RWPE2 (cell line): ENCODE data around the gene GRSF1.

Source experiments
- ATAC-seq: fragments of 200-7000 bp; cut with Tn5 transposase; 3 replicates; pipeline ENCODE4 v1.9.1; 2021; ENCODE audit warnings: low read depth
- DNase-seq: peaks from one replicate; pipeline ENCODE4 v3.0.0-alpha.2; 2020; ENCODE audit warnings: low spot score
- H3K27ac ChIP-seq: fragments of 450-650 bp; 2 replicates; pipeline ENCODE4 v1.5.1; 2017; ENCODE audit warnings: mild to moderate bottlenecking; ENCODE audit not compliant: poor library complexity, severe bottlenecking
- H3K27me3 ChIP-seq: fragments of 250-450 bp; sonication (Bioruptor Pico); 2 replicates; pipeline ENCODE4 v1.5.1; 2021; ENCODE audit warnings: mild to moderate bottlenecking, moderate library complexity; ENCODE audit not compliant: insufficient read depth, poor library complexity, severe bottlenecking
- H3K36me3 ChIP-seq: fragments of 250-450 bp; sonication (Bioruptor Pico); 2 replicates; pipeline ENCODE4 v1.5.1; 2020; ENCODE audit warnings: low read depth, mild to moderate bottlenecking, moderate library complexity
- H3K4me1 ChIP-seq: fragments of 250-450 bp; sonication (Bioruptor Pico); 2 replicates; pipeline ENCODE4 v1.5.1; 2021; ENCODE audit warnings: mild to moderate bottlenecking, moderate library complexity; ENCODE audit not compliant: insufficient read depth, poor library complexity, severe bottlenecking
- H3K4me3 ChIP-seq: fragments of 250-450 bp; sonication (Bioruptor Pico); 2 replicates; pipeline ENCODE4 v1.5.1; 2021; ENCODE audit warnings: mild to moderate bottlenecking, moderate library complexity; ENCODE audit not compliant: severe bottlenecking
- H3K9me3 ChIP-seq: fragments of 250-450 bp; sonication (Bioruptor Pico); 2 replicates; pipeline ENCODE4 v1.5.1; 2021; ENCODE audit warnings: mild to moderate bottlenecking, moderate library complexity; ENCODE audit not compliant: severe bottlenecking
- TF ChIP-seq, protein P1 (sequence below): fragments of 450-650 bp; IDR thresholded peaks from one replicate; pipeline ENCODE4 v1.5.1; 2017; ENCODE audit warnings: mild to moderate bottlenecking, moderate library complexity; ENCODE audit not compliant: poor library complexity, severe bottlenecking

Gene GRSF1

DNA sequence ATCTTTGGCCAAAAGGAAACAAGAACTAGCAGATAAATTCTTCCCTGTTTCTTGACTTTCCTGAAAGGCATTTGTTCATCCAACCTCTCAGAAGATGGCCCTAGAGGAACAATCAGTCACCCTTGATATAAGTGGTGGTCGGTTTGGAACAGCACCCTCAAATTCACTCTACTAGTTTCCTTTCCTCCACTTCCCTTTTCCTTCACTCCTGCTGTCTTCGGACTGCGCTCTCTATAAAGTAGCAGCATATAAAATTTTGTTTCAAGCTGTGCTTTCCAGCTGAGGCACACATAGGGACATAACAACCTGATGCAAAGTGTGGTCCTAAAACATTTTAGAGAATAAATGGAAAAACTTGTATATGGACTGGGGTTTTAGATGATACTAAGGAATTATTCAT lies 33.5 kb upstream of the GRSF1 start:
- ATAC-seq (no peak), DNase-seq (no peak)
- H3K4me1 ChIP-seq: no peaks in the 10 kb centered on the region
- H3K9me3 ChIP-seq: no peaks in the 10 kb centered on the region
- no peaks in the 10 kb centered on the region for H3K27me3 ChIP-seq
- H3K4me3 ChIP-seq: no peak overlapping the region
- TF ChIP-seq, protein P1, sequence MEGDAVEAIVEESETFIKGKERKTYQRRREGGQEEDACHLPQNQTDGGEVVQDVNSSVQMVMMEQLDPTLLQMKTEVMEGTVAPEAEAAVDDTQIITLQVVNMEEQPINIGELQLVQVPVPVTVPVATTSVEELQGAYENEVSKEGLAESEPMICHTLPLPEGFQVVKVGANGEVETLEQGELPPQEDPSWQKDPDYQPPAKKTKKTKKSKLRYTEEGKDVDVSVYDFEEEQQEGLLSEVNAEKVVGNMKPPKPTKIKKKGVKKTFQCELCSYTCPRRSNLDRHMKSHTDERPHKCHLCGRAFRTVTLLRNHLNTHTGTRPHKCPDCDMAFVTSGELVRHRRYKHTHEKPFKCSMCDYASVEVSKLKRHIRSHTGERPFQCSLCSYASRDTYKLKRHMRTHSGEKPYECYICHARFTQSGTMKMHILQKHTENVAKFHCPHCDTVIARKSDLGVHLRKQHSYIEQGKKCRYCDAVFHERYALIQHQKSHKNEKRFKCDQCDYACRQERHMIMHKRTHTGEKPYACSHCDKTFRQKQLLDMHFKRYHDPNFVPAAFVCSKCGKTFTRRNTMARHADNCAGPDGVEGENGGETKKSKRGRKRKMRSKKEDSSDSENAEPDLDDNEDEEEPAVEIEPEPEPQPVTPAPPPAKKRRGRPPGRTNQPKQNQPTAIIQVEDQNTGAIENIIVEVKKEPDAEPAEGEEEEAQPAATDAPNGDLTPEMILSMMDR: no peak
- H3K36me3 ChIP-seq: no peaks in the 10 kb centered on the region
- H3K27ac ChIP-seq: no peak overlapping the region

DNA sequence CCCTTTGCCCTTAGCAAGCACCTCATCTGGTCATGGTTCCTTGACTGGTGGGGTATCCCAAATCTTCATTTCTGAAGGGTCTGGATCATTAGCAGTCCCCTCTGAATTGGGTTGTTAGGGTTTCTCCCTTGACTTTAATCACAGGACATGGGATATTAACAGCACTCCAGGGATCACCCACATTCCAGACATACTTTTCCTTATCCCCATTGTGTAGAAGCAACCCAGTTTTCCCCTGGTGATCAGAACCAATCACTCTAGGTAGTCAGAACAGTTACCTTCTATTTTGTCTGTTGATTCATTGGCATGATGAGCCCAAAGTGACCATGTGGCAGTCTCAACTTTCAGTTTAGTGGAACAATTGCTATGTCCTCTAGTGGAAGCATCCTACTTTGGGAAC lies 29.1 kb upstream of the GRSF1 start:
- ATAC-seq (no peak), DNase-seq (no peak)
- Histone ChIP-seq H3K4me3 (no peak overlapping the region), H3K9me3 (no peaks in the 10 kb centered on the region), H3K27ac (no peak overlapping the region), H3K27me3 (no peaks in the 10 kb centered on the region), H3K4me1 (no peaks in the 10 kb centered on the region), H3K36me3 (no peaks in the 10 kb centered on the region)
- TF ChIP-seq, protein P1: no peak

DNA sequence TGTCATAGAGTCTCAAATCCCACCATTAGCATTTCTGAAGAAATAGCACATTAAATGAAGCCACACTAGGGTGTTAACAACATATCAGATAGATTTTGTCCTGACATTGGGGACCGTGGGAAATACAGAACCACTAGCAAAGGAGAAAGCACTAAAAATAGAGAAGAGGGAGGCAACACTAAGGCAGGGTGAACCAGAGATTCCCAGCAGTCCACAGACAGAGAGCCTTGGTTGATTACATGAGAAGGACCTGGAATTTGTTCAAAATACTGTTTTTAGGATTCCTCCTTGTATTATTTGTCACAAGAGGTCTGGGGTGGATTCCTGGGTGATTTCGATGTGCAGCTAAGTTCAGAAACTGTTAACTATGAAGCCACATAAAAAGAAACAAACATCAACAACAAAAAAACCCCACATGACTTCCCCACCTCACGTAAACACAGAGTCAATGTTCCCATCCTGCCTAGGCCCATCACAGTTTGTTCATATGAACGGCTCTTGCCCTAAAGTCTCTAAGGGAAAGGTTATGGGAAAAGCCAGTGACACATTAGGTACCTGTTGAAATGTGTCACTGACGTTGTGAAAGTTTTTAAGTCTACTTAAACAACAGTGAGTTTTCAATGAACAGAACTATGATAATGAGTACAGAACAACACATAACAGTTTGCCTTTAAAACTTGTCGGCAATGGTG lies 23.6 kb upstream of the GRSF1 start:
- Histone ChIP-seq H3K9me3 (no peaks in the 10 kb centered on the region), H3K4me1 (no peaks in the 10 kb centered on the region), H3K27ac (no peak overlapping the region), H3K36me3 (no peaks in the 10 kb centered on the region), H3K27me3 (no peaks in the 10 kb centered on the region), H3K4me3 (no peak overlapping the region)
- TF ChIP-seq, protein P1: no peak
- ATAC-seq: no peak
- DNase-seq: no peak

DNA sequence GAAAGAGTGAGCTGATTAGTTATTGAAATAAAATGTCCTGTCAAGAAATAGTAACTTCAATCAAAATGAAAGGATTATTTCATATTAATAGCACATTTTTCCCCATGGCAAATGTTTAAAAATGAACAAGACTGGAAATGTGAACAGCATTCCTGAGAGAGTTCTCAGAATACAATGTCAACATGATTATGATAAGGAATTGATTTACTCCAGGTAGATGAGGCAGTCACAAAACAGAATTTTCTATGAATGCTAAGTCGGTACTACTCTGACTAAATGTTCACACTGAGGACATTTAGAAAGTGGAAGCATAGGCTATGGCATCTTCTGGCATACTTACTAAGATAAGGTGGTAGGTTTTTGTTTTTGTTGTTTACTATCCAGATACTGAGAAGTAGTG lies 19.4 kb upstream of the GRSF1 start:
- ATAC-seq (no peak), DNase-seq (no peak)
- no peaks in the 10 kb centered on the region for H3K9me3 ChIP-seq
- H3K36me3 ChIP-seq: no peaks in the 10 kb centered on the region
- no peak overlapping the region for H3K27ac ChIP-seq
- TF ChIP-seq, protein P1: no peak
- no peak overlapping the region for H3K4me3 ChIP-seq
- H3K27me3 ChIP-seq: no peaks in the 10 kb centered on the region
- H3K4me1 ChIP-seq: no peaks in the 10 kb centered on the region

DNA sequence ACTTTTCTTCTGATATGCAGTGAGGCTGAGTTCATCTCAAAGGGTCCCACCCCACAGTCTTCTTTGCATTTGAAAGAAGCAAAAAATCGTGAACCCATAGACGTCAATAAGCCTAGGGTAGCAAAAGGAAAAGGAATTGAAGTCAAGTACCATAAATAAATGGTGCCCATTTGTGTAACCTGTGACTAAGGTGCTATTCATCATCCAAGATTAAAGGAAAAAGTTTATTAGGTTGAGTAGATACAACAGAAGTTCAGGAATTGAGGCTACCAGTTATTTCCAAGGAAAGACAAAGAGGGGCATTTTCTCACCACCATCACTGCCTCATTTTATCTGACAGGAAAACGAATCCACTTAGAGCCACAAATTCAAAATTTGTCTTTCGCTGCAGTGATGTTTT lies 18.8 kb upstream of the GRSF1 start:
- no peak for DNase-seq
- H3K4me3 ChIP-seq: no peak overlapping the region
- TF ChIP-seq, protein P1: no peak
- no peaks in the 10 kb centered on the region for H3K4me1 ChIP-seq
- no peaks in the 10 kb centered on the region for H3K27me3 ChIP-seq
- H3K27ac ChIP-seq: no peak overlapping the region
- no peaks in the 10 kb centered on the region for H3K9me3 ChIP-seq
- no peaks in the 10 kb centered on the region for H3K36me3 ChIP-seq
- no peak for ATAC-seq
